Activated CD4-positive, alpha-beta T cell treated with anti-CD3 and anti-CD28 coated beads, Interleukin-2, amount 50 U/mL, for 16 hours (primary cell): Measurements from ENCODE around the gene RGS5.
"Not testable (repeated sequence)": the region's sequence is repeated elsewhere in the genome, so short reads cannot be mapped to it uniquely, and the experiment has no call there.

ENCODE experiments used
- DNase-seq: peaks from one replicate; pipeline ENCODE4 v3.0.0-alpha.2; 2020

RGS5 gene

GRCh38 chr1:163202833-163203451, at the start of gene RGS5:
Gene RGS5, minus strand, starts transcription at chr1:163202916. Its CDS starts 81 bp downstream, at chr1:163202835.
- DNase-seq = no peak

GRCh38 chr1:163250382-163250974, 47.8 kb upstream of the RGS5 start:
- no peak for DNase-seq

GRCh38 chr1:163248064-163248463, 45.3 kb upstream of the RGS5 start:
- no peak for DNase-seq

- DNase-seq = not testable (repeated sequence)
Measured at GRCh38 chr1:163244648-163245047, 41.9 kb upstream of the RGS5 start.

GRCh38 chr1:163241746-163242145, 39.0 kb upstream of the RGS5 start:
- no peak for DNase-seq

- no peak for DNase-seq
Measured at GRCh38 chr1:163240705-163241104, 38.0 kb upstream of the RGS5 start.

- DNase-seq = not testable (repeated sequence)
Measured at GRCh38 chr1:163233643-163234042, 30.9 kb upstream of the RGS5 start.

- DNase-seq = no peak
Measured at GRCh38 chr1:163231385-163231784, 28.7 kb upstream of the RGS5 start.

- no peak for DNase-seq
Measured at GRCh38 chr1:163230827-163231226, 28.1 kb upstream of the RGS5 start.

GRCh38 chr1:163228271-163228670, 25.6 kb upstream of the RGS5 start:
- not testable (repeated sequence) for DNase-seq

- DNase-seq = no peak
Measured at GRCh38 chr1:163227126-163227525, 24.4 kb upstream of the RGS5 start.

GRCh38 chr1:163213626-163214025, 10.9 kb upstream of the RGS5 start:
- no peak for DNase-seq

- DNase-seq = no peak
Measured at GRCh38 chr1:163211667-163212066, 9.0 kb upstream of the RGS5 start.

- DNase-seq = no peak
Measured at GRCh38 chr1:163205513-163205912, 2.8 kb upstream of the RGS5 start.

GRCh38 chr1:163203561-163203960, 845 bp upstream of the RGS5 start:
- DNase-seq = no peak

- no peak for DNase-seq
Measured at GRCh38 chr1:163201906-163202305, 810 bp downstream of the RGS5 start.

GRCh38 chr1:163197022-163197421, 5.7 kb downstream of the RGS5 start:
- DNase-seq = no peak

GRCh38 chr1:163196449-163196787, 6.3 kb downstream of the RGS5 start:
- no peak for DNase-seq

GRCh38 chr1:163195728-163196448, 6.8 kb downstream of the RGS5 start:
- DNase-seq = no peak

GRCh38 chr1:163191301-163191700, 11.4 kb downstream of the RGS5 start:
- DNase-seq = no peak

GRCh38 chr1:163188947-163189346, 13.8 kb downstream of the RGS5 start:
- no peak for DNase-seq

GRCh38 chr1:163187849-163188248, 14.9 kb downstream of the RGS5 start:
- DNase-seq = no peak

- no peak for DNase-seq
Measured at GRCh38 chr1:163186862-163187261, 15.9 kb downstream of the RGS5 start.

GRCh38 chr1:163182330-163182949, 20.3 kb downstream of the RGS5 start:
- no peak for DNase-seq
